HCT116 (cell line): ENCODE measurements around the gene CLEC4F.

ENCODE experiments used
- CTCF ChIP-seq, 3 experiments: fragments of 200-600 bp in 1 of 3; sonication (generic) in 1 of 3; IDR thresholded peaks in 2 of 3; conservative IDR thresholded peaks in 1 of 3; 2 replicates each; pipeline ENCODE4 v1.5.1; 2012 to 2017; ENCODE audit warnings: low read depth in 2 of 3, low read length in 2 of 3, antibody characterized with exemption in 1 of 3, borderline replicate concordance in 1 of 3, control low read depth in 1 of 3, mild to moderate bottlenecking in 1 of 3, mixed read lengths in 1 of 3, mixed run types in 1 of 3, moderate library complexity in 1 of 3; ENCODE audit not compliant: insufficient read depth in 1 of 3
- ELF1 ChIP-seq: IDR thresholded peaks from 2 replicates; pipeline ENCODE4 v1.6.1; 2012; ENCODE audit warnings: low read depth, borderline replicate concordance
- EZH2 ChIP-seq: fragments of 200-600 bp; sonication (generic); IDR thresholded peaks from 2 replicates; pipeline ENCODE4 v1.6.1; 2017; ENCODE audit warnings: antibody characterized with exemption, mixed run types
- EZH2phosphoT487 ChIP-seq: fragments of 200-600 bp; IDR thresholded peaks from 2 replicates; pipeline ENCODE4 v1.6.1; 2018; ENCODE audit warnings: antibody characterized with exemption, borderline replicate concordance
- JUND ChIP-seq: IDR thresholded peaks from 2 replicates; pipeline ENCODE4 v1.6.1; 2012
- POLR2A ChIP-seq: IDR thresholded peaks from 2 replicates; pipeline ENCODE4 v1.7.0; 2011; ENCODE audit warnings: borderline replicate concordance; ENCODE audit not compliant: insufficient read depth, insufficient read length; ENCODE audit errors: extremely low read depth
- POLR2AphosphoS5 ChIP-seq: IDR thresholded peaks from 2 replicates; pipeline ENCODE4 v1.6.1; 2011; ENCODE audit warnings: mild to moderate bottlenecking, low read depth, low read length, moderate library complexity
- SIN3A ChIP-seq: IDR thresholded peaks from 2 replicates; pipeline ENCODE4 v1.6.1; 2012; ENCODE audit warnings: low read depth
- ZFX ChIP-seq: fragments of 450-650 bp; IDR thresholded peaks from 2 replicates; pipeline ENCODE4 v1.6.1; 2017

- TF ChIP-seq CTCF (IDR thresholded peaks at IDR 0.05 in 2 of 3, conservative IDR thresholded peaks at IDR 0.05 in 1 of 3; ENCODE audit: borderline replicate concordance in 1 of 3, insufficient read depth in 1 of 3, low read depth in 2 of 3, low read length in 2 of 3) (no peak), SIN3A (no peak), JUND (no peak), POLR2A (no peak), POLR2AphosphoS5 (no peak), EZH2 (no peak), EZH2phosphoT487 (no peak), ELF1 (no peak), ZFX (no peak)
Observed at GRCh38 chr2:70808983-70809958, 11.1 kb downstream of the CLEC4F start.
